Natural killer cell (primary cell): ENCODE results near the gene IFT81. TPM values are rescaled to one million over a fixed set of nuclear protein-coding genes. Genes with fewer than 3 reads are reported as not detected.

Experiments
- ATAC-seq, 3 donors: fragments of 150-1000 bp in 2 of 3; fragments of 200-7000 bp in 1 of 3; cut with Tn5 transposase; 1 replicate in 1 of 3; 2 replicates in 2 of 3; pipeline ENCODE4 v1.10.0; 2021; ENCODE audit warnings: mild to moderate bottlenecking in 2 of 3, moderate library complexity in 2 of 3
- DNase-seq, 2 donors: peaks; one replicate each; pipeline versions ENCODE4 v3.0.0 to v3.0.0-alpha.2; 2013 to 2021; ENCODE audit warnings: mixed read lengths in 1 of 2
- H3K27ac ChIP-seq: one replicate; pipeline ENCODE4 v1.5.1; 2013; ENCODE audit warnings: mild to moderate bottlenecking, low read length
- H3K27me3 ChIP-seq: one replicate; pipeline ENCODE4 v1.6.1; 2013; ENCODE audit warnings: low read length; ENCODE audit not compliant: control insufficient read depth, insufficient read depth
- H3K36me3 ChIP-seq: one replicate; pipeline ENCODE4 v1.6.1; 2013; ENCODE audit warnings: low read length; ENCODE audit not compliant: control insufficient read depth, insufficient read depth
- H3K4me1 ChIP-seq: one replicate; pipeline ENCODE4 v1.6.1; 2013; ENCODE audit warnings: low read length; ENCODE audit not compliant: control insufficient read depth, insufficient read depth
- H3K4me3 ChIP-seq: one replicate; pipeline ENCODE4 v1.5.1; 2013; ENCODE audit warnings: low read length
- H3K9me3 ChIP-seq: one replicate; pipeline ENCODE4 v1.6.1; 2013; ENCODE audit warnings: low read length; ENCODE audit not compliant: control insufficient read depth, insufficient read depth
- H3K27ac Mint-ChIP-seq, 2 donors: one replicate each; pipeline ENCODE4 v1.8.0; 2022; ENCODE audit warnings: mild to moderate bottlenecking in 2 of 2, mixed read lengths in 2 of 2, moderate library complexity in 1 of 2
- H3K27me3 Mint-ChIP-seq, 2 donors: one replicate each; pipeline ENCODE4 v1.8.0; 2022; ENCODE audit warnings: low read depth in 2 of 2, mixed read lengths in 2 of 2
- H3K36me3 Mint-ChIP-seq: one replicate; pipeline ENCODE4 v1.8.0; 2022; ENCODE audit warnings: mixed read lengths
- H3K4me1 Mint-ChIP-seq, 2 donors: one replicate each; pipeline ENCODE4 v1.8.0; 2022; ENCODE audit warnings: mixed read lengths in 2 of 2
- H3K4me3 Mint-ChIP-seq: one replicate; pipeline ENCODE4 v1.8.0; 2022; ENCODE audit warnings: mild to moderate bottlenecking, moderate library complexity, mixed read lengths
- H3K9me3 Mint-ChIP-seq, 2 donors: one replicate each; pipeline ENCODE4 v1.8.0; 2022; ENCODE audit warnings: mixed read lengths in 2 of 2
- WGBS: methylation state at CpG from one replicate; pipeline ENCODE4 v1.1.7; 2013; ENCODE audit warnings: missing lambda C conversion rate; ENCODE audit not compliant: insufficient coverage; 5-methylcytosine and 5-hydroxymethylcytosine counted together
- intact Hi-C: fragments of 100-400 bp; cut with micrococcal nuclease; formaldehyde crosslinking; loops from one replicate; pipeline ENCODE4 v1.14.2; 2022
- total RNA-seq, 4 donors: library from RNA; stranded (reverse); fragments of 120-200 nt in 1 of 4; gene quantifications; one replicate each; pipeline versions ENCODE4 v1.2.3 to v1.2.4, GENCODE V29; 2013 to 2022
- TF ChIP-seq, protein P1 (sequence below): fragments of 200-600 bp; IDR thresholded peaks from one replicate; pipeline ENCODE4 v1.8.0; 2022; ENCODE audit warnings: antibody characterized with exemption

Gene IFT81
- total RNA-seq, 3 donors from 2014 or later (not counting 1 experiment from before 2014, with no cell fraction given): 0.61 to 1.4 (median 0.80) TPM

DNA sequence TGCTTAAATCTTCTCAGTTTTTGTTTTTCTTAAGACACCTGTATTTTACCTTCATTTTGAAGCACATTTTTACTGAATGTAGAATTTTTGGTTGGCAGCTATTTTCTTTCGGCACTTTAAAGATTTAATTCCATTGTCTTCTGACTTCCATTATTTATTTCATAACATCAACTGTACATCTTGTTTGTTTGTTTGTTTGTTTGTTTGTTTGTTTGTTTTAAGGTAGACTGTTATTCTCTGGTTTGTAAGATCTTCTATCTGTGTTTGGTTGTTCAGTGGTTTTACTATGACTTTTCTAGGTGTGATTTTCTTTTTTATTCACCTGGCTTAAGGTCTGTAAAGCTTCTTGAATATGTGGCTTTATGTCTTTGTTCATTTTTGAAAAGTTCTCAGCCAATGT lies 61.9 kb downstream of the IFT81 start:
- no peaks in the 10 kb centered on the region for H3K4me1 Mint-ChIP-seq
- no CpG with 5 or more reads among the region's 1 CpG for WGBS
- no peak overlapping the region for H3K4me3 Mint-ChIP-seq
- H3K36me3 ChIP-seq: no peaks in the 10 kb centered on the region
- peaks cover 7% of the 10 kb centered on the region for H3K9me3 ChIP-seq
- no peak overlapping the region for H3K4me3 ChIP-seq
- no peaks in the 10 kb centered on the region for H3K4me1 ChIP-seq
- ATAC-seq (no peak), DNase-seq (no peak)
- H3K27ac Mint-ChIP-seq: no peak overlapping the region
- H3K27me3 Mint-ChIP-seq: no peaks in the 10 kb centered on the region
- H3K27ac ChIP-seq: no peak overlapping the region
- H3K36me3 Mint-ChIP-seq: peaks cover 15% of the 10 kb centered on the region
- intact Hi-C loops: no loop called here
- TF ChIP-seq, protein P1, sequence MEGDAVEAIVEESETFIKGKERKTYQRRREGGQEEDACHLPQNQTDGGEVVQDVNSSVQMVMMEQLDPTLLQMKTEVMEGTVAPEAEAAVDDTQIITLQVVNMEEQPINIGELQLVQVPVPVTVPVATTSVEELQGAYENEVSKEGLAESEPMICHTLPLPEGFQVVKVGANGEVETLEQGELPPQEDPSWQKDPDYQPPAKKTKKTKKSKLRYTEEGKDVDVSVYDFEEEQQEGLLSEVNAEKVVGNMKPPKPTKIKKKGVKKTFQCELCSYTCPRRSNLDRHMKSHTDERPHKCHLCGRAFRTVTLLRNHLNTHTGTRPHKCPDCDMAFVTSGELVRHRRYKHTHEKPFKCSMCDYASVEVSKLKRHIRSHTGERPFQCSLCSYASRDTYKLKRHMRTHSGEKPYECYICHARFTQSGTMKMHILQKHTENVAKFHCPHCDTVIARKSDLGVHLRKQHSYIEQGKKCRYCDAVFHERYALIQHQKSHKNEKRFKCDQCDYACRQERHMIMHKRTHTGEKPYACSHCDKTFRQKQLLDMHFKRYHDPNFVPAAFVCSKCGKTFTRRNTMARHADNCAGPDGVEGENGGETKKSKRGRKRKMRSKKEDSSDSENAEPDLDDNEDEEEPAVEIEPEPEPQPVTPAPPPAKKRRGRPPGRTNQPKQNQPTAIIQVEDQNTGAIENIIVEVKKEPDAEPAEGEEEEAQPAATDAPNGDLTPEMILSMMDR: no peak
- H3K27me3 ChIP-seq: no peaks in the 10 kb centered on the region
- peaks cover 2 to 12% of the 10 kb centered on the region in 2 donors for H3K9me3 Mint-ChIP-seq

DNA sequence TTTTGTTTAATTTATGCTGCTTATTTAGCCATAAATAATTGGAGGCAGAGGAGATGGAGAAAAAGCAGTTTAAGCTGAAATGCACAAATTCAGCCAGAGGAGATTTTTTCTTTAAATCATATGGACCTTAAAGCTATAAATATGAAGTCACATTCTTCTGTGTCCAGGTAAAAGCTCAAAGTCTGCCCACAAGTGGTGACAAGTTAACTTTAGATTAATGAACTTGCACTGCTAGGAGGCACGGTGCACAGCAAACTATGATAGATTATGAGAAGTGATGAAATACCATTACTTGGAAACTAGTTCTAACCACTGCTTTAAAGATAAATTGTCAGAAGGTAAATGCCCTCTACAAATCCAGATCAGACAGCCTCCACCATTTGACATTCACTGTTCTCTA lies 69.0 kb downstream of the IFT81 start:
- Mint-ChIP-seq H3K9me3 (no peaks in the 10 kb centered on the region), H3K36me3 (no peaks in the 10 kb centered on the region), H3K4me1 (no peaks in the 10 kb centered on the region), H3K27ac (no peak overlapping the region), H3K4me3 (no peak overlapping the region), H3K27me3 (peaks cover 0 to 2% of the 10 kb centered on the region in 2 donors)
- Histone ChIP-seq H3K4me3 (no peak overlapping the region), H3K4me1 (no peaks in the 10 kb centered on the region), H3K36me3 (no peaks in the 10 kb centered on the region), H3K27ac (no peak overlapping the region), H3K9me3 (no peaks in the 10 kb centered on the region), H3K27me3 (no peaks in the 10 kb centered on the region)
- intact Hi-C loops: no loop called here
- 83% methylated on average over 1 of the region's 1 CpG for WGBS
- no peak for ATAC-seq
- DNase-seq: no peak
- TF ChIP-seq, protein P1: no peak

DNA sequence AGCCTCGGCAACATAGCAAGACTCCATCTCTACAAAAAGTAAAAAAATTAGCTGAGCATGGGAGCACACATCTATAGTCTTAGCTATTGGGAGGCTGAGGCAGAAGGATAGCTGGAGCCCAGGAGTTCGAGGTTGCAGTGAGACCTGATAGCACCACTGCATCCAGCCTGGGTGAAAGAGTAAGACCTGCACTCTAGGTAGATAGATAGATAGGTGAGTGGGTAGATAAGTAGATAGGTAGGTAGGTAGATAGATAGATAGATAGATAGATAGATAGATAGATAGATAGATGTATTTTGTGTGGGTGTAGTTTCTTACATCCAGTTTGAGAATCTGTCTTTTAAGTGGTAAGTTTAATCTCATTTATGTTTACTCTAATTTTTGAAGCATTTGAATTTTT lies 72.8 kb downstream of the IFT81 start:
- H3K36me3 ChIP-seq: no peaks in the 10 kb centered on the region
- peaks cover 0 to 20% of the 10 kb centered on the region in 2 donors for H3K27me3 Mint-ChIP-seq
- no peaks in the 10 kb centered on the region for H3K27me3 ChIP-seq
- WGBS: 95% methylated on average over 2 of the region's 2 CpGs
- ATAC-seq: no peak
- H3K9me3 ChIP-seq: no peaks in the 10 kb centered on the region
- no peaks in the 10 kb centered on the region for H3K4me1 ChIP-seq
- intact Hi-C loops: no loop called here
- H3K9me3 Mint-ChIP-seq: no peaks in the 10 kb centered on the region
- H3K36me3 Mint-ChIP-seq: no peaks in the 10 kb centered on the region
- peaks cover 4 to 7% of the 10 kb centered on the region in 2 donors for H3K4me1 Mint-ChIP-seq
- no peak overlapping the region for H3K27ac ChIP-seq
- no peak for DNase-seq
- no peak overlapping the region for H3K4me3 Mint-ChIP-seq
- H3K4me3 ChIP-seq: no peak overlapping the region
- H3K27ac Mint-ChIP-seq: no peak overlapping the region
- TF ChIP-seq, protein P1: no peak

DNA sequence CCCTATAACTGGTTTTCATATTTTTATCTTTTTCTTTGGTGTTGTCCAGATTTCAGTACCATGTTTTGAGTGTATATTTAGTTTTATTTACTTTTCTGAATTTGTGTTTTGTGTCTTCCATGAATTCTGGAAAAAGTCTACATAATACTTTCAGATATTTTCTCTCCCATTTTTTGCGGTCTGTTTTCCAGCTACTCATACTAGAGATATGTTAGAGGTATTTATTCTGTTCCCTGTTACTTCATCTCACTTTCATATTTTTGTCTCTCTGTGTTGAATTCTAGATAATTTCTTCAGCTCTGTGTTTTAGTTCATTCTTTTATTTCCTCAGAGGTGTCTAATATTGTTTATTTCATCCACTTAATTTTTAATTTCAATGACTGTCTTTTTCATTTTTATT lies 74.2 kb downstream of the IFT81 start:
- Histone ChIP-seq H3K36me3 (no peaks in the 10 kb centered on the region), H3K9me3 (no peaks in the 10 kb centered on the region), H3K27ac (no peak overlapping the region), H3K27me3 (no peaks in the 10 kb centered on the region), H3K4me1 (no peaks in the 10 kb centered on the region), H3K4me3 (no peak overlapping the region)
- WGBS: no CpG with 5 or more reads among the region's 1 CpG
- no peak for ATAC-seq
- Mint-ChIP-seq H3K27ac (no peak overlapping the region), H3K4me3 (no peak overlapping the region), H3K4me1 (peaks cover 4 to 7% of the 10 kb centered on the region in 2 donors), H3K27me3 (peaks cover 0 to 20% of the 10 kb centered on the region in 2 donors), H3K9me3 (no peaks in the 10 kb centered on the region), H3K36me3 (no peaks in the 10 kb centered on the region)
- TF ChIP-seq, protein P1: no peak
- DNase-seq: no peak
- intact Hi-C loops: no loop called here
